22Rv1 (cell line): ENCODE results near the gene WDR83.

Experiments used
- ZFX ChIP-seq: fragments of 450-650 bp; IDR thresholded peaks from 2 replicates; pipeline ENCODE4 v1.6.1; 2017; ENCODE audit warnings: antibody characterized with exemption, borderline replicate concordance
- TF ChIP-seq, protein P1 (sequence below): fragments of 450-650 bp; IDR thresholded peaks from 2 replicates; pipeline ENCODE4 v1.5.1; 2017; ENCODE audit warnings: mild to moderate bottlenecking

DNA sequence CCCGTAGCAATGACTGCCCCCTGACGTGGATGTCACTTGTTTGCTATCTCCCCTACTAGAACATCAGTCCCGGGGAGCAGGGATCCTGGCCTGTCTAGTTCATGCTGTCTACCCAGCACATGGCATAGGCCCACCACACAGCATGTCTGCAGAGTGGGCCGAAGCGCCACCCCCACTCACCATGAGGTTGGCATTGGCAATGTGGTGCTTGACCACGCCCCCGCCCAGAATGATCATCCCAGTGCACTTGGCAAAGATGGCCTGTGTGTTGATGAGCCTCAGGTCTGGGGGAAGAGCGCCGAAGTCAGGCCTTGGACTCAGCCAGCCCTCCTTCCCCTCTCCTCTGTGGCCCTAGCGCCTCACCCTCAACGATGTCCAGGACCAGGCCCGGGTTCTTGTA is 10.3 kb downstream of the WDR83 start:
- TF ChIP-seq, protein P1, sequence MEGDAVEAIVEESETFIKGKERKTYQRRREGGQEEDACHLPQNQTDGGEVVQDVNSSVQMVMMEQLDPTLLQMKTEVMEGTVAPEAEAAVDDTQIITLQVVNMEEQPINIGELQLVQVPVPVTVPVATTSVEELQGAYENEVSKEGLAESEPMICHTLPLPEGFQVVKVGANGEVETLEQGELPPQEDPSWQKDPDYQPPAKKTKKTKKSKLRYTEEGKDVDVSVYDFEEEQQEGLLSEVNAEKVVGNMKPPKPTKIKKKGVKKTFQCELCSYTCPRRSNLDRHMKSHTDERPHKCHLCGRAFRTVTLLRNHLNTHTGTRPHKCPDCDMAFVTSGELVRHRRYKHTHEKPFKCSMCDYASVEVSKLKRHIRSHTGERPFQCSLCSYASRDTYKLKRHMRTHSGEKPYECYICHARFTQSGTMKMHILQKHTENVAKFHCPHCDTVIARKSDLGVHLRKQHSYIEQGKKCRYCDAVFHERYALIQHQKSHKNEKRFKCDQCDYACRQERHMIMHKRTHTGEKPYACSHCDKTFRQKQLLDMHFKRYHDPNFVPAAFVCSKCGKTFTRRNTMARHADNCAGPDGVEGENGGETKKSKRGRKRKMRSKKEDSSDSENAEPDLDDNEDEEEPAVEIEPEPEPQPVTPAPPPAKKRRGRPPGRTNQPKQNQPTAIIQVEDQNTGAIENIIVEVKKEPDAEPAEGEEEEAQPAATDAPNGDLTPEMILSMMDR = no peak
- no peak for TF ChIP-seq ZFX
